Glomerular visceral epithelial cell (primary cell): Measurements from ENCODE around the gene P2RX7.

Experiments used
- DNase-seq: peaks from one replicate; pipeline ENCODE4 v3.0.0-alpha.2; 2016; ENCODE audit errors: extremely low spot score

The P2RX7 gene

DNA sequence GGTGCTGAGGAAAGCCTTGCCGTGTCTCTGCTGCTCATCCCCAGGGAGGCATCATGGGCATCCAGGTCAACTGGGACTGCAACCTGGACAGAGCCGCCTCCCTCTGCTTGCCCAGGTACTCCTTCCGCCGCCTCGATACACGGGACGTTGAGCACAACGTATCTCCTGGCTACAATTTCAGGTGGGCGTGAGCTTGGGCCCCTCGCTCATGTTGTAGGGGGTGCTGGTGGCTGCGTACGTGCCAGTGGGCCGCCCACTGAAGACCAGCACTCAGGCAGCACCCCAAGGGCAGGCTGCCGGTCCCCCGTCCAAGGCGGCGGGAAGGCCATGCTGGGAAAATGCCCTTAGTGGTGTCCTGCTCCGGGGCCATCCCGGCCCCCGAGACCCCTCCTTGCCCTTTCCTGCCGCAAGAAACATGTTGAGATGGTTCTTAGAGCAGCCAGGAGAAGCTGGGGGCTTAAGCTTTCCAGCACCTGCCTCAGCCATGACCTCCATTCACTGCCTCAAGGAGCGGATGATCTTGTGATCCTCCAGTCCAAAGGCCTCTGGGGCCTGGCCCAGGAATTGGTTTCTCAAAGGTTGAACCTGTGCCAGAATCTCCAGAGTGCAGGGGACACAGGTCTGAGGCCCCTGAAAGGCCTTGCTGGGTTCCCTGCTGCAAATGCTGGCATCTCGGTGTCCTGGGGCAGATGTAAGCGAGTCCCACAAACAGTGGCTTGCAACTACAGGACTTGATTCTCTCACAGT is 96.4 kb downstream of the P2RX7 start:
- DNase-seq, result no peak

DNA sequence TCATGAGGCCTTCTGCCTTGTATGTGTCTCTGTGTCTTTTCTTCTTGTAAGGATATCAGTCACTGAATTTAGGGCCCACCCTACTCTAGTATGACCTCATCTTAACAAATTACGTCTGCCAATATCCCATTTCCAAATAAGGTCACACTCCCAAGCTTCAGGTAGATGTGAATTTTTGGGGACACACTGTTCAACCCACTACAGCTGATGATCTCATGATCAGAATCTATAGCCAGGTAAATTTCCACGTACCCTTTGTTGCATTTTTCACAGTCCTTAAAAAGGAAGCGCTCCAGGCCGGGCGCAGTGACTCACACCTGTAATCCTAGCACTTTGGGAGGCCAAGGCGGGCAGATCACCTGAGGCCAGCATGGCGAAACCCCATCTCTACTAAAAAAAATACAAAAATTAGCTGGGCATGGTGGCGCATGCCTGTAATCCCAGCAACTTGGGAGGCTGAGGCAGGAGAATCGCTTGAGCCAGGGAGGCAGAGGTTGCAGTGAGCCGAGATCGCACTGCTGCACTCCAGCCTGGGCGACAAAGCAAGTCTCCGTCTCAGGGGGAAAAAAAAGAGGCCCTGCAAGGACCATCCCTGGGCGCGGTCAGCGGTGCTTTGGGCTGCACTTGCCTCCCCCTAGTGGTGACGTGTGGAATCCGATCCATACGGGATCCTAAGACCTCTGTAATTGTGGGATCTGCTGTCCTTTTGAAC is 97.3 kb downstream of the P2RX7 start:
- DNase-seq, result peak; percentile 67

DNA sequence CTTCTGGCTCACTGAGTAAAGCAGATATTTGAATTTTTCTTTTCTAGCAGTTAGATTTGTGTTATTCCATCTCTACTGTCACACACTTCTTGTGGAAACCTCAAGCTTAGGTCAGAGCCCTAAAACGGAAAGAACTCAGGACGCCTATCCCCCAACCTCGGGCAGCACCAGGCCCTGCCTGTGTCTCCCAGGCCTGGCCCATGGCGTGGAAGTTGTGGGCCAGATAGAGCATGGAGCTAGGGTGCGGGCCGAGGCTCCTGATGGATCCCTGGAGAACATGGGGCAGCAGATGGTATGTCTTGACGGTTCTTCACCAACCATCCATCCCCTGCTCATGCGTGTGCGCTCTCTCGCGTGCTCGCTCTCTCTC is 97.8 kb downstream of the P2RX7 start:
- no peak for DNase-seq

DNA sequence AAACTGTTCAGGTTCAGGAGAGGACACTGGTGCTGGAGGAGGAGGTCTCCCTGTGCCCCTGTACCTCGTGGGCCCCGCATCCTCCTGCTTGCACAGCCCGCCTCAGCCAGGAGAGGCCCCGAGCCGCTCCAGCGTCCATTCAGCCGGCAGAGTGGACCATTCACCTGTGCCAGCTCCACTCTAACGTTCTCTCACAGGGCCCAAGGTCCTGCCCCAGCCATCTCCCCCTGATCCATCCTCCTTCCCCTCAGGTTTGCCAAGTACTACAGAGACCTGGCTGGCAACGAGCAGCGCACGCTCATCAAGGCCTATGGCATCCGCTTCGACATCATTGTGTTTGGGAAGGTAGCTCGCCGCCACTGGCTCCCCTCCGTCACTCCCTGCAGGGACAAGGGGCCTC is 99.5 kb downstream of the P2RX7 start:
- no peak for DNase-seq

DNA sequence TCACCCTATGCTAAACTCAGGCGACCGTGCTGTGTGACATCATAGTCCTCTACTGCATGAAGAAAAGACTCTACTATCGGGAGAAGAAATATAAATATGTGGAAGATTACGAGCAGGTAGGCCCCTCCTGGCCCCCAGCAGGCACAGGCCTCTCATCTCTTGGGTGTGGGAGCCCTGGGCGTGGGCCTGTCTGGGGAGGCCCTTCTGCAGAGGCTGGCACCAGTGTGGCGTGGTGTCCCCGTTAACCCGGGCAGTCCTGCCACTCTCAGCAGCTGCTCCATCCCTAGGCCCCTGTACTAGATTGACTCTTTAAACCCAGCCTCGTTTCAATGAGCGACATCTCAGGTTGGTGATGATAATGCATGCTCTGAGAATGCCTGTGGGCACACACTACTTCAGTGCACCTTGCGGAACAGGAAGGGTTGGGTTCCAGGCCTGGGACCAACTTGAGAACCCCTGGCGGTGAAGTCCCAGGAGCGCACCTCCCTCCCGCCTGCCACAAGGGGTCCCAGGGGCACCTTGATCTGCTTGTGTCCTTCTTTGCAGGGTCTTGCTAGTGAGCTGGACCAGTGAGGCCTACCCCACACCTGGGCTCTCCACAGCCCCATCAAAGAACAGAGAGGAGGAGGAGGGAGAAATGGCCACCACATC is 100.4 kb downstream of the P2RX7 start:
- DNase-seq, result no peak

DNA sequence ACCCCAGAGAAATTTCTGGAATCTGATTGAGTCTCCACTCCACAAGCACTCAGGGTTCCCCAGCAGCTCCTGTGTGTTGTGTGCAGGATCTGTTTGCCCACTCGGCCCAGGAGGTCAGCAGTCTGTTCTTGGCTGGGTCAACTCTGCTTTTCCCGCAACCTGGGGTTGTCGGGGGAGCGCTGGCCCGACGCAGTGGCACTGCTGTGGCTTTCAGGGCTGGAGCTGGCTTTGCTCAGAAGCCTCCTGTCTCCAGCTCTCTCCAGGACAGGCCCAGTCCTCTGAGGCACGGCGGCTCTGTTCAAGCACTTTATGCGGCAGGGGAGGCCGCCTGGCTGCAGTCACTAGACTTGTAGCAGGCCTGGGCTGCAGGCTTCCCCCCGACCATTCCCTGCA is 100.9 kb downstream of the P2RX7 start:
- DNase-seq, result no peak

DNA sequence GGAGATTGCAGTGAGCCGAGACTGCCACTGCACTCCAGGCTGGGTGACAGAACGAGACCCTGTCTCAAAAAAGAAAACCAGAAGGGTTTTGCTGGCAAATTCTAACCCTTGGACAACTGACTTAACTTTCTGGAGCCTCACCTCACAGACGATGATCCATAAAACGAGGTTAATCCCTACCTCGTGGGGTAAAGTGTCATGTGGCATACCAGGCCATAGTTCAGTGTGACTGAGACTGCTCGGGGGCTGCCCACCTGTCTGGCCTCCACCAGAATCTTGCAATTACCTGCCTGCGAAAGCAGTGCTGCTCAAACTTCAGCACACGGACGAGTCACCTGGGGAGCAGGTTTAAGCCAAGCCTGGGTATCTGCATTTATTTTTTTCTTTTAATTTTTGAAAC is 104.1 kb downstream of the P2RX7 start:
- DNase-seq, result no peak

DNA sequence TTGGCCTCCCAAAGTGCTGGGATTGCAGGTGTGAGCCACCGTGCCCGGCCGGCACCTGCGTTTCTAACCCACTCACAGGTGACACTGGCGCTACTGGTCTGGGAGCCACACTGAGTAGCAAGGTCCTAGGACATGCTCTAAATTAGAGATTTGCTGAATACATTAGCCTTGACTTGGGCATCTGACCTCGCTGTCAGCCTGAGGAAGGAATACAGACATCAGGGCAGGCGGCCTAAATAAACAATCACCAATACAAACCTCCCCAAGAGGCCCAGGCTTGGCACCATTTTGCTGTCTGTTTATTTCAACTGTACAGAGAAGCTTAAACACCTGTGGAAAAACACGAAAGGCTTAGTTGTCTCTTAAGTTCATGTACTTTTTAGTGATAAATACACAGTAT is 104.7 kb downstream of the P2RX7 start:
- no peak for DNase-seq
